GM23338 (cell line): Measurements from ENCODE around the gene TMEM38A.

ENCODE experiments used
- CREB1 ChIP-seq: fragments of 250-450 bp; sonication (Bioruptor Pico); IDR thresholded peaks from 2 replicates; pipeline ENCODE4 v1.5.0; 2020; ENCODE audit warnings: low read depth, mild to moderate bottlenecking, moderate library complexity
- ETS1 ChIP-seq: IDR thresholded peaks from 2 replicates; pipeline ENCODE4 v1.6.1; 2016; ENCODE audit warnings: antibody characterized with exemption
- EZH2 ChIP-seq: fragments of 200-600 bp; sonication (generic); IDR thresholded peaks from one replicate; pipeline ENCODE4 v1.8.0; 2017; ENCODE audit warnings: antibody characterized with exemption, mild to moderate bottlenecking, low read depth; ENCODE audit not compliant: unreplicated experiment
- EZH2phosphoT487 ChIP-seq: fragments of 200-600 bp; sonication (generic); IDR thresholded peaks from one replicate; pipeline ENCODE4 v1.8.1; 2018; ENCODE audit warnings: antibody characterized with exemption; ENCODE audit not compliant: unreplicated experiment
- JUNB ChIP-seq: IDR thresholded peaks from one replicate; pipeline ENCODE4 v1.6.1; 2016; ENCODE audit warnings: antibody characterized with exemption; ENCODE audit not compliant: unreplicated experiment
- POLR2AphosphoS5 ChIP-seq: IDR thresholded peaks from 2 replicates; pipeline ENCODE4 v1.6.1; 2016; ENCODE audit warnings: antibody characterized with exemption, low read depth
- REST ChIP-seq: IDR thresholded peaks from one replicate; pipeline ENCODE4 v1.6.1; 2018; ENCODE audit warnings: antibody characterized with exemption; ENCODE audit not compliant: unreplicated experiment
- STAT1 ChIP-seq: IDR thresholded peaks from one replicate; pipeline ENCODE4 v1.6.1; 2016; ENCODE audit warnings: antibody characterized with exemption; ENCODE audit not compliant: unreplicated experiment
- ZNF331 ChIP-seq: fragments of 250-450 bp; sonication (Bioruptor Pico); IDR thresholded peaks from 2 replicates; pipeline ENCODE4 v1.5.0; 2020; ENCODE audit warnings: low read depth, mild to moderate bottlenecking, moderate library complexity
- ZNF462 ChIP-seq: fragments of 250-450 bp; sonication (Bioruptor Pico); IDR thresholded peaks from 2 replicates; pipeline ENCODE4 v1.5.0; 2020; ENCODE audit warnings: mild to moderate bottlenecking, moderate library complexity
- TF ChIP-seq, protein P1 (sequence below), 2 experiments: fragments of 200-600 bp in 1 of 2; sonication (generic) in 1 of 2; conservative IDR thresholded peaks; 2 replicates each; pipeline versions ENCODE4 v1.5.1 to v1.6.1; 2016 to 2017; ENCODE audit warnings: antibody characterized with exemption in 2 of 2, low read depth in 2 of 2, mild to moderate bottlenecking in 2 of 2, moderate library complexity in 1 of 2

GRCh38 chr19:16620584-16620983, 40.4 kb upstream of the TMEM38A start:
- TF ChIP-seq ETS1: no peak
- TF ChIP-seq, protein P1, sequence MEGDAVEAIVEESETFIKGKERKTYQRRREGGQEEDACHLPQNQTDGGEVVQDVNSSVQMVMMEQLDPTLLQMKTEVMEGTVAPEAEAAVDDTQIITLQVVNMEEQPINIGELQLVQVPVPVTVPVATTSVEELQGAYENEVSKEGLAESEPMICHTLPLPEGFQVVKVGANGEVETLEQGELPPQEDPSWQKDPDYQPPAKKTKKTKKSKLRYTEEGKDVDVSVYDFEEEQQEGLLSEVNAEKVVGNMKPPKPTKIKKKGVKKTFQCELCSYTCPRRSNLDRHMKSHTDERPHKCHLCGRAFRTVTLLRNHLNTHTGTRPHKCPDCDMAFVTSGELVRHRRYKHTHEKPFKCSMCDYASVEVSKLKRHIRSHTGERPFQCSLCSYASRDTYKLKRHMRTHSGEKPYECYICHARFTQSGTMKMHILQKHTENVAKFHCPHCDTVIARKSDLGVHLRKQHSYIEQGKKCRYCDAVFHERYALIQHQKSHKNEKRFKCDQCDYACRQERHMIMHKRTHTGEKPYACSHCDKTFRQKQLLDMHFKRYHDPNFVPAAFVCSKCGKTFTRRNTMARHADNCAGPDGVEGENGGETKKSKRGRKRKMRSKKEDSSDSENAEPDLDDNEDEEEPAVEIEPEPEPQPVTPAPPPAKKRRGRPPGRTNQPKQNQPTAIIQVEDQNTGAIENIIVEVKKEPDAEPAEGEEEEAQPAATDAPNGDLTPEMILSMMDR (conservative IDR thresholded peaks at IDR 0.05; ENCODE audit: low read depth in 2 of 2): no peak
- TF ChIP-seq CREB1 (CRISPR knock-in tag): no peak
- TF ChIP-seq EZH2: no peak
- no peak for TF ChIP-seq JUNB
- TF ChIP-seq EZH2phosphoT487: no peak
- TF ChIP-seq POLR2AphosphoS5: no peak
- TF ChIP-seq REST: no peak
- no peak for TF ChIP-seq ZNF462 (CRISPR knock-in tag)
- no peak for TF ChIP-seq ZNF331 (CRISPR knock-in tag)
- TF ChIP-seq STAT1: no peak
